ENCODE data around the gene C12orf76. TPM values are rescaled to one million over a fixed set of nuclear protein-coding genes. Genes with fewer than 3 reads are reported as not detected.
"Not testable (repeated sequence)": the region's sequence is repeated elsewhere in the genome, so short reads cannot be mapped to it uniquely, and the experiment has no call there.

The C12orf76 gene
- total RNA-seq, 2 experiments from 2014 or later, result 9.7 to 11.0 TPM

DNA sequence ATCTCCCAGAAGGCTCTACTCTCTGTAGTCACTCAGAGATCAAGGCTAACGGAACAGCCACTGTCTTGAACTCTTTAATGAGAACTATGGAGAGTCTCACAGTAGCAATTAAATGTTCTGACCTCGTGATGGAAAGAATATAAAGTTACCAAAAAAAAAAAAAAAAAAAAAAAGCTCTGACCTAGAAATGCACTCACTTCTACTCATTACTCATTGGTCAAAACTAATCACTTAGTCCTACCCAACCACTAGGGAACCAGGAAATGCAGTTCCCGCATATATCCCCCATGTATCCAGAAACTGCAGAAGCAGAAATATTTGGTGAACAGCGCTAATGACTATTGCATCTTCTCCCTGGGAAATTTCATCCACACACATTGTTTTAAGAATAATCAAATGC is 29.5 kb upstream of the C12orf76 start:
- intact Hi-C loops (cut with micrococcal nuclease), result no loop called here
- peaks cover 1% of the 10 kb centered on the region for H3K9me3 Mint-ChIP-seq
- H3K27ac Mint-ChIP-seq, result peak overlapping the region; percentile 8
- ATAC-seq (no peak), DNase-seq (no peak)
- no peak for TF ChIP-seq CTCF (IDR thresholded peaks at IDR 0.05)
- peaks cover 43% of the 10 kb centered on the region for H3K4me1 Mint-ChIP-seq (ENCODE audit: low read depth)
- POLR2A ChIA-PET, result no interaction called here
- CTCF ChIA-PET, result no interaction called here
- no peak overlapping the region for H3K4me3 Mint-ChIP-seq
- no peaks in the 10 kb centered on the region for H3K27me3 Mint-ChIP-seq
- H3K36me3 Mint-ChIP-seq (ENCODE audit: low read depth), result peaks cover 5% of the 10 kb centered on the region

DNA sequence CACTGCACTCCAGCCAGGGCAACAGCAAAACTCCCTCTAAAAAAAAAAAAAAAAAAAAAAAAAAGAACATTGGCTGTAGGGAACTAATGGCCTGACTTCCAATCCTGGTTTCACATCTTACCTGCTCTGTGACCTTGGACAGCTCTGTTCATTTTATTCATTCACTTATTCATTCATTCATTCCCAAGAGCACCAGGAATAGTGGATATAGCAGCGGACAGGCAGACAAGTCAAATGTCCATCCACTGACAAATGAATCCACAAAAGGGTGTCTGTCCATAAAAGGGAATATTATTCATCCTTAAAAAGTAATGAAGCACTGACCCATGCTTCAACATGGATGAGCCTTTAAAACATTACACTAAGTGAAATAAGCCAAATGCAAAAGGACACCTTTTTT is 27.6 kb upstream of the C12orf76 start:
- ATAC-seq (no peak), DNase-seq (no peak)
- no peak overlapping the region for H3K4me3 Mint-ChIP-seq
- no peak for TF ChIP-seq CTCF (IDR thresholded peaks at IDR 0.05)
- H3K9me3 Mint-ChIP-seq, result peaks cover 1% of the 10 kb centered on the region
- H3K36me3 Mint-ChIP-seq (ENCODE audit: low read depth), result peaks cover 8% of the 10 kb centered on the region
- CTCF ChIA-PET, result no interaction called here
- no peak overlapping the region for H3K27ac Mint-ChIP-seq
- peaks cover 52% of the 10 kb centered on the region for H3K4me1 Mint-ChIP-seq (ENCODE audit: low read depth)
- POLR2A ChIA-PET, result no interaction called here
- intact Hi-C loops (cut with micrococcal nuclease), result no loop called here
- H3K27me3 Mint-ChIP-seq, result no peaks in the 10 kb centered on the region

- peaks cover 5% of the 10 kb centered on the region for H3K36me3 Mint-ChIP-seq (ENCODE audit: low read depth)
- H3K27ac Mint-ChIP-seq, result no peak overlapping the region
- POLR2A ChIA-PET, result interaction anchor here (0.6 to 1.3 kb wide), 6 partner anchors 9 to 174 kb away, joined by 3 to 5 read pairs (median 3); partner anchors contain the start of genes C12orf76 and TCHP
- no peak overlapping the region for H3K4me3 Mint-ChIP-seq
- TF ChIP-seq CTCF (IDR thresholded peaks at IDR 0.05), result no peak
- H3K27me3 Mint-ChIP-seq, result no peaks in the 10 kb centered on the region
- DNase-seq, result no peak
- CTCF ChIA-PET, result no interaction called here
- intact Hi-C loops (cut with micrococcal nuclease), result no loop called here
- no peak for ATAC-seq
- no peaks in the 10 kb centered on the region for H3K9me3 Mint-ChIP-seq
- peaks cover 39% of the 10 kb centered on the region for H3K4me1 Mint-ChIP-seq (ENCODE audit: low read depth)
These were observed 25.8 kb upstream of the C12orf76 start for GRCh38 chr12:110074089-110074488.

GRCh38 chr12:110073049-110073831 is 24.9 kb upstream of the C12orf76 start:
- Mint-ChIP-seq H3K27me3 (no peaks in the 10 kb centered on the region), H3K36me3 (ENCODE audit: low read depth) (peaks cover 3% of the 10 kb centered on the region), H3K9me3 (no peaks in the 10 kb centered on the region), H3K27ac (peak overlapping the region; percentile 78), H3K4me3 (peak overlapping the region; percentile 76), H3K4me1 (ENCODE audit: low read depth) (peaks cover 33% of the 10 kb centered on the region)
- peak; percentile 57 for DNase-seq
- POLR2A ChIA-PET, result interaction anchor here (0.8 to 1.3 kb wide), 4 partner anchors 17 to 173 kb away, joined by 3 to 5 read pairs (median 3); partner anchors contain the start of genes C12orf76 and TCHP
- no peak for TF ChIP-seq CTCF (IDR thresholded peaks at IDR 0.05)
- intact Hi-C loops (cut with micrococcal nuclease), result no loop called here
- peak; percentile 66 for ATAC-seq
- CTCF ChIA-PET, result interaction anchor here (0.9 kb wide), 1 partner anchor 220 kb away, joined by 3 read pairs; no protein-coding TSS in a partner anchor

- ATAC-seq; intact Hi-C loops (cut with micrococcal nuclease); H3K36me3 Mint-ChIP-seq (ENCODE audit: low read depth); H3K27me3 Mint-ChIP-seq; POLR2A ChIA-PET; DNase-seq; CTCF ChIA-PET; H3K9me3 Mint-ChIP-seq: not testable (repeated sequence)
- Mint-ChIP-seq H3K27ac (peak overlapping the region; percentile 78), H3K4me1 (ENCODE audit: low read depth) (peaks cover 28% of the 10 kb centered on the region), H3K4me3 (peak overlapping the region; percentile 76)
These were observed 24.3 kb upstream of the C12orf76 start for GRCh38 chr12:110072636-110073035.
